Measurements from ENCODE around the gene IGF1R.

GRCh38 chr15:98706986-98707385 is 58.6 kb downstream of the IGF1R start:
- TF ChIP-seq, protein P1, sequence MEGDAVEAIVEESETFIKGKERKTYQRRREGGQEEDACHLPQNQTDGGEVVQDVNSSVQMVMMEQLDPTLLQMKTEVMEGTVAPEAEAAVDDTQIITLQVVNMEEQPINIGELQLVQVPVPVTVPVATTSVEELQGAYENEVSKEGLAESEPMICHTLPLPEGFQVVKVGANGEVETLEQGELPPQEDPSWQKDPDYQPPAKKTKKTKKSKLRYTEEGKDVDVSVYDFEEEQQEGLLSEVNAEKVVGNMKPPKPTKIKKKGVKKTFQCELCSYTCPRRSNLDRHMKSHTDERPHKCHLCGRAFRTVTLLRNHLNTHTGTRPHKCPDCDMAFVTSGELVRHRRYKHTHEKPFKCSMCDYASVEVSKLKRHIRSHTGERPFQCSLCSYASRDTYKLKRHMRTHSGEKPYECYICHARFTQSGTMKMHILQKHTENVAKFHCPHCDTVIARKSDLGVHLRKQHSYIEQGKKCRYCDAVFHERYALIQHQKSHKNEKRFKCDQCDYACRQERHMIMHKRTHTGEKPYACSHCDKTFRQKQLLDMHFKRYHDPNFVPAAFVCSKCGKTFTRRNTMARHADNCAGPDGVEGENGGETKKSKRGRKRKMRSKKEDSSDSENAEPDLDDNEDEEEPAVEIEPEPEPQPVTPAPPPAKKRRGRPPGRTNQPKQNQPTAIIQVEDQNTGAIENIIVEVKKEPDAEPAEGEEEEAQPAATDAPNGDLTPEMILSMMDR (IDR thresholded peaks at IDR 0.05) = no peak
- TF ChIP-seq EP300 (IDR thresholded peaks at IDR 0.05) = no peak
